Glutamatergic neuron (in vitro differentiated cells): ENCODE results near the gene STARD10. TPM values are rescaled to one million over a fixed set of nuclear protein-coding genes. Genes with fewer than 3 reads are reported as not detected.
"Not testable (repeated sequence)": the region's sequence is repeated elsewhere in the genome, so short reads cannot be mapped to it uniquely, and the experiment has no call there.

Experiments used
- DNase-seq: peaks from one replicate; pipeline ENCODE4 v3.0.0; 2022
- H3K27ac Mint-ChIP-seq: one replicate; pipeline ENCODE4 v1.8.0; 2020; ENCODE audit warnings: mild to moderate bottlenecking, mixed read lengths, inconsistent platforms; ENCODE audit not compliant: unreplicated experiment
- H3K27me3 Mint-ChIP-seq: one replicate; pipeline ENCODE4 v1.8.0; 2020; ENCODE audit warnings: mild to moderate bottlenecking, moderate library complexity, mixed read lengths, inconsistent platforms; ENCODE audit not compliant: unreplicated experiment
- H3K36me3 Mint-ChIP-seq: one replicate; pipeline ENCODE4 v1.8.0; 2020; ENCODE audit warnings: mild to moderate bottlenecking, mixed read lengths, inconsistent platforms; ENCODE audit not compliant: unreplicated experiment
- H3K4me1 Mint-ChIP-seq: one replicate; pipeline ENCODE4 v1.8.0; 2020; ENCODE audit warnings: mild to moderate bottlenecking, low read depth, mixed read lengths, inconsistent platforms; ENCODE audit not compliant: unreplicated experiment
- H3K4me3 Mint-ChIP-seq: one replicate; pipeline ENCODE4 v1.8.0; 2020; ENCODE audit warnings: mild to moderate bottlenecking, mixed read lengths, inconsistent platforms; ENCODE audit not compliant: unreplicated experiment
- H3K9me3 Mint-ChIP-seq: one replicate; pipeline ENCODE4 v1.8.0; 2020; ENCODE audit warnings: mild to moderate bottlenecking, moderate library complexity, mixed read lengths, inconsistent platforms; ENCODE audit not compliant: unreplicated experiment
- CTCF ChIP-seq: fragments of 200-600 bp; sonication (generic); IDR thresholded peaks from one replicate; pipeline ENCODE4 v1.5.0; 2021; ENCODE audit not compliant: partially characterized antibody, unreplicated experiment
- total RNA-seq: library from RNA; stranded (reverse); fragmentation: NEBNext Ultra II Directional; extraction: Animal tissue kit (Norgen Biotek cat#: 25700); gene quantifications from one replicate; pipeline ENCODE4 v1.2.1, GENCODE V29; 2021; ENCODE audit not compliant: unreplicated experiment

Gene STARD10
- total RNA-seq, 1 donor from 2014 or later, result 13.5 TPM

- Mint-ChIP-seq H3K4me1 (no peaks in the 10 kb centered on the region), H3K27me3 (peaks cover 16% of the 10 kb centered on the region)
Observed at GRCh38 chr11:72813740-72814285, 20.0 kb upstream of the STARD10 start.

GRCh38 chr11:72812967-72813739 is 19.3 kb upstream of the STARD10 start:
- peaks cover 14% of the 10 kb centered on the region for H3K27me3 Mint-ChIP-seq
- DNase-seq, result peak; percentile 56
- peak overlapping the region; percentile 83 for H3K4me3 Mint-ChIP-seq
- H3K27ac Mint-ChIP-seq, result no peak overlapping the region
- no peaks in the 10 kb centered on the region for H3K4me1 Mint-ChIP-seq
- no peaks in the 10 kb centered on the region for H3K36me3 Mint-ChIP-seq
- no peaks in the 10 kb centered on the region for H3K9me3 Mint-ChIP-seq
- peak; percentile 53 for TF ChIP-seq CTCF

More at GRCh38 chr11:72813740-72814285, 20.0 kb upstream of the STARD10 start:
- H3K36me3 Mint-ChIP-seq, result no peaks in the 10 kb centered on the region
- peak overlapping the region; percentile 83 for H3K4me3 Mint-ChIP-seq
- TF ChIP-seq CTCF, result no peak
- H3K9me3 Mint-ChIP-seq, result no peaks in the 10 kb centered on the region
- no peak overlapping the region for H3K27ac Mint-ChIP-seq
- no peak for DNase-seq

- DNase-seq, result no peak
- H3K4me3 Mint-ChIP-seq, result peak overlapping the region; percentile 52
- no peaks in the 10 kb centered on the region for H3K9me3 Mint-ChIP-seq
- TF ChIP-seq CTCF, result no peak
- peaks cover 13% of the 10 kb centered on the region for H3K27me3 Mint-ChIP-seq
- H3K27ac Mint-ChIP-seq, result no peak overlapping the region
- no peaks in the 10 kb centered on the region for H3K4me1 Mint-ChIP-seq
- H3K36me3 Mint-ChIP-seq, result no peaks in the 10 kb centered on the region
Observed at GRCh38 chr11:72812604-72812966, 18.7 kb upstream of the STARD10 start.

GRCh38 chr11:72811686-72812085 is 17.8 kb upstream of the STARD10 start:
- not testable (repeated sequence) for H3K36me3 Mint-ChIP-seq, H3K4me3 Mint-ChIP-seq, H3K9me3 Mint-ChIP-seq, DNase-seq, H3K27ac Mint-ChIP-seq, H3K4me1 Mint-ChIP-seq
- peaks cover 13% of the 10 kb centered on the region for H3K27me3 Mint-ChIP-seq

- no peak for DNase-seq
- H3K9me3 Mint-ChIP-seq, result no peaks in the 10 kb centered on the region
- no peak overlapping the region for H3K4me3 Mint-ChIP-seq
- no peak for TF ChIP-seq CTCF
- no peaks in the 10 kb centered on the region for H3K4me1 Mint-ChIP-seq
- H3K36me3 Mint-ChIP-seq, result no peaks in the 10 kb centered on the region
- H3K27ac Mint-ChIP-seq, result no peak overlapping the region
- peaks cover 6% of the 10 kb centered on the region for H3K27me3 Mint-ChIP-seq
Observed at GRCh38 chr11:72808331-72808798, 14.5 kb upstream of the STARD10 start.
